NCI-H510A (cell line): ENCODE measurements around the gene GUCY2F.

ENCODE experiments used
- DNase-seq: peaks from one replicate; lab custom pipeline; 2025; lab: John Stamatoyannopoulos, UW

Gene GUCY2F

GRCh38 chrX:109343671-109344070, 138.2 kb downstream of the GUCY2F start:
- no peak for DNase-seq

- DNase-seq = no peak
These were observed 145.7 kb downstream of the GUCY2F start for GRCh38 chrX:109336141-109336540.

- no peak for DNase-seq
These were observed 154.6 kb downstream of the GUCY2F start for GRCh38 chrX:109327251-109327650.
